GM03348 (cell line): ENCODE measurements around the gene RPAP3.

Experiments
- DNase-seq: peaks from one replicate; pipeline ENCODE4 v3.0.0; 2012; ENCODE audit warnings: low spot score

The RPAP3 gene

GRCh38 chr12:47743311-47743860, 37.6 kb upstream of the RPAP3 start:
- DNase-seq: no peak

DNA sequence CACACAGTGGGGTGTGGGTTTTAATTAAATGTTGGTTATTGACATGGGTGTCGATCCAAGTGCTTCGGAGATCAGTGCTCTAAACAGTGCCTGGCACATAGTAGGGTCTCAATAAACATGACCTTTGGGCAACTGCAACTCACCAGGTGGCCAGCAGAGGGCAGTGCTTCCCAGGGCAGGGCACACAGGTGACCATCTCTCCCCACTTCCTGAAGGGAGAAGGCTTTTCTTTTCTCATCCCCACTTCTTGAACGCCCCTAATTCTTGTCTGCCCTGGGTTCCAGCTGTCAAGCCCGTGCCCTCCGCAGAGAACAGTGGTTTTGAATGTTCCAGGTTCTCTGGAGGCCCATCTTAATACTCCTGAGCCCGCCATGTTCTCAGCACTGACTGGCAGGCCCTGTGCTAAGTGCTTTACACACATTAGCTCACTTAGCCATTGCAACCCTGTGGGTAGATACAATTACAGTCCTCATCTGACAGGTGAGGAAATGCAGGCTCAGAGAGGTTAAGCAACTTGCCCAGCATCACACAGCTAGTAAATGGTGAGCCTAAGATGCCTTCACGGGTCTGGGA, 36.5 kb upstream of the RPAP3 start:
- DNase-seq: peak; percentile 65

GRCh38 chr12:47741340-47741703, 35.5 kb upstream of the RPAP3 start:
- DNase-seq: no peak

- DNase-seq: no peak
These were observed 34.9 kb upstream of the RPAP3 start for GRCh38 chr12:47740606-47741339.

DNA sequence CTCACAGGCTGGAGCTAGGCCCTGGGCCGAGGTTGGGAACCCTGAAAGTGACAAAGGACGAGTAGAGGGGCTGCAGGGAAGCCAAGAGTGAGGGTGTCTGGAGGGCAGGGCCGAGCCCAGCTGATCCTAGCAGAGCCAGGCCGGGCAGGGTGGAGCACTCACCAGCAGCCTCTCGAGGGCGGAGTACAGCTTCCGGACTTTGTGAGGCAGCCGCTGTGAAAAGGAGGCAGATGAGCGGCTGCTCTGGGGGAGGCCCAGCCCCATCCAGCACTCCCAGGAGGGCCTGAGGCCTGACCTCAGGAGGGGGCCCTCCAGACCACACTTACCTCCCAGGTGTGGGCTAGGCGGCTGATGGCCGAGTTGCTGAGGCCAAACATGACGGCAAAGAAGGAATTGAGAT, 34.1 kb upstream of the RPAP3 start:
- DNase-seq: no peak

DNA sequence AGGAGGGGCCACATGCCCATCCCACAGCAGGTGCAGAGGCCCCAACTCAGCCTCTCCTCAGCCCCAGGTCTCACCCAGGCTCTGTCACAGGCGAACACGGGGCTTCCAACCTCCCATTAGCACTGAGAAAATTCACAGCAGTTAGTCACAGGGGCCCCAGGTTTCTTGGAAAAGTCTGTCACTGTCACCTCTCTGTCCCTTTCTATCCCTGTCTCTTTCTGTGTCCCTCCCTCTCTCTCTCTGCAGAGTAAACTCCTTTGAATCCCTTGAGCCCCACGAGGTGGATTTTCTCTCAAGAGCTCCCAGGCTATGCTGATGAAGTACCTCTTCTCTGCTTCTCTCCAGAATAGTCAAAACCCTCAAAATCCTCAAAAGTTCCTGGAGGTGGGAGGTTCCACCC, 33.5 kb upstream of the RPAP3 start:
- no peak for DNase-seq

DNA sequence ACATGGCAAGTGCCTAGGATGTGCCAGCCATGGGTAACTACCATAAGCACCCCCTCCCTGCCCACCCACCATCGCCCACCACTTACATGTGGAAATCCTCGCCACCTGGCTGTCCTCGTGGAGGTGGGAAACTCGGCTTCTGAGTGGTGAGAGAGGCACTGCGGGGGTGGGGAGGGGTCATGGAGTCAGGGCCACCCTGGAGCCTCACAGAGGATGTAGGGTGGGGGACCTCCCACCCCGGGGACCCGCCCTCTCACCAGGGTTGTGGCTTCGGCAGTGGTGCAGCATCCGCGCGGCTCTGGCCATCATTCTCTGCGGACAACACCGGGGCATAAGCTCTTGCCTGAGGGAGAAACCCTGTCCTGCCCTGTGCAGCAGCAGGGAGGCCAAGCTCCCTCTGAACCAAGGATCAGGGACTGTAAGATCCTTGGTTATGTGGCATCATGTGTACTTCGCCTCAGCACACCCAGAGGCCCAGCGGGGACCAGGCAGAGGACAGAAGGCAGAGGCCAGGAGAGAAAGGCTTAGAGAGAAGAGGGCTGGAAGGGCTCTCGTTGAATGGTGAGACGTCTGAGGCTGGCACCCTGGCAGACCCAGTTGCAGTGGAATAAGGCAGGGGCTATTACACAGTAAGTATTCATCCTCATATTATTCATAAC, 32.2 kb upstream of the RPAP3 start:
- no peak for DNase-seq

- peak; percentile 87 for DNase-seq
These were observed 31.2 kb upstream of the RPAP3 start for GRCh38 chr12:47736877-47737676.

DNA sequence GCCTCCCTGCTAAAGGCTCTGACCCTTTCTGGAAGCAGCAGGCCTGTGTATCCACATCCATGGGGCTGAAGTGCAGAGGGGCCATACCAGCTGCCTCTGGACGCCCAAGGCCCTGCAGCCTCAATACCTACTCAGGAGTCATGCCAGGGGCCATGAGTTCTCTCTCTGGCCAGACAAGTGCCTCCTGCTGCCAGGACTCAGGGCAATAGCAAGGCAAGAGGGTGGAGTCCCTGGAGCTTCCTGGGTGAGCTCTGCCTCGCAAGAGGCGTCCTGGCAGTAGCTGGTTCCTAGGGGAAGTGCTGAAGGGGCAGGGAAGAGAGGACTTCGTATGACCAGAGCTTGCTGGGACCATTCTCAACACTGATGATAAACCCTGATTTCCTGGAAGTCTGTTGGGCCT, 30.4 kb upstream of the RPAP3 start:
- DNase-seq: no peak

GRCh38 chr12:47735649-47736048, 29.8 kb upstream of the RPAP3 start:
- no peak for DNase-seq

- DNase-seq: no peak
These were observed 29.1 kb upstream of the RPAP3 start for GRCh38 chr12:47734725-47735480.

- DNase-seq: no peak
These were observed 27.3 kb upstream of the RPAP3 start for GRCh38 chr12:47733142-47733541.

DNA sequence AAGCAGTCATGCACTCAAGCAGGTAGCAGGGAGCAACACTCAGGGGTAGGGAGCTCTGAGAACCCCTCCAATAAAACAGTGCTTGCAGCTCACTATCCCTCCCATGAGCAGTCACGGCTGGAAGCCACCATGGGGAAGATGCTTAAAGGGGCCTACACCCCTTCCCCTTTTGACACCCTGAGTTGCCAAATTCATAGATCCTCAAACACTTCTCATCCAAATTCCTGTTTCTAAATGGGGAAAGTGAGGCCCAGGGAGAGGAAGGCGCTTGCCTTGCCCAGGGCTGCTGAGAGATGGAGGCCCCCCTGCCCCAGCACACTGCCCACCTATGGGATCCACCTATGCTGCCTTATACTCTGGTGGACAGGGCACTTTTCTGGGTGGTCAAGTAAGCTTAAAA, 26.7 kb upstream of the RPAP3 start:
- DNase-seq: no peak

DNA sequence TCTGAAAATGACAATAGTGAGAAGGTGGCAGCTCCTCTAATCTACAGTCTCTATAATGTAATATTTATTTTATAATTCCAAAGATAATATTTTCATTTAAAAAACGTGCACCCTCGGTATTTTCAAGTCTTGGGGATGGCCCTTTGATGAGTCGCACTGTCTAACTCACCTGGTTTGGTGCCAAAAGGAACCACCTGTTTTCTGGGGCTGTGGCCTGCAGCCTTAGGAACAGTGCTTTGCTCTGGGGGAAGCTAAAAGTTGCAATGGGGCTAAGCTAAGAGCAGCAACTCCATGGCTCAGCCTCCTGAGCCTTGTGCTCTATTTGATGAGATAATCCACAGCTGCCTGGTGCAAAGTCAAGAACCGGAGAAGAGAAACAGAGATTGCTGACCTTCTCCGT, 25.9 kb upstream of the RPAP3 start:
- no peak for DNase-seq

DNA sequence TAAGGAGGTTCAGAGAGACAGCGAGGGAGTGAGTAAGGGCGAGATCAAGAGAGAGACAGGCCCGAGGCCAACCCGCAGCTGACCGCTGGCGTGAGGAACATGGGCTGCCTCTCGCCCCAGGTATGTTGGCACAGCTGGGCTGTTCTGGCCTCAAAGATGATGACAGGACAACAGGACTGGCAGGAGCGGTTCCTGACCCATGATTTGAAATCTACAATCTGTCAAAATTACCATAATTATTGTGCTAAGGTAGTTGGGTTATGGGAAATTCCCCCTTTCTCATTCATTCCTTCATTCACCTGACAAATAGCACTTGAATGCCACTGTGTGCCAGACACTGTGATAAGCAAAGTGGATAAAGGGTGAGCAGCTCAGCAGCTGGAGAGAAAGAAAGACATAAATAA, 24.5 kb upstream of the RPAP3 start:
- DNase-seq: no peak

GRCh38 chr12:47729233-47729632, 23.4 kb upstream of the RPAP3 start:
- DNase-seq: peak; percentile 51

DNA sequence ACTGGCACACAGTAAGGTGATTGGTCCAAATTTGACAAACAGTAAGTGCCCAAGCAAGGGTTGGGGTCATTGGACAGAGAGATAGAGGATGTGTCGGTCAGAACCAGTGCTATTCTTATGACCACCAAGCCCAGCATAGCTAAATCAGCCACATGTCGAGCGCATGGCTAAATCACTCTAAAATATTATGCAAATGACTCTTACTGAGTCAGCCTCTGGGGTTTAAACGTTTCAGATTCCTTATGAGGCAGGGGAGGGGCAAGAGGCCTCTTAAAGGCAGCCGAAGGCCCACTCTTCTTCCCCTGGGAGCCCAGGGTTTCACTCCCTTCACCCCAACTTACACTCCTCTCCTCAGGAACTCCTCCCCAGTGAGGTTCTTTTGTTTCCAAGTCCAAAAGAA, 20.1 kb upstream of the RPAP3 start:
- peak; percentile 76 for DNase-seq

DNA sequence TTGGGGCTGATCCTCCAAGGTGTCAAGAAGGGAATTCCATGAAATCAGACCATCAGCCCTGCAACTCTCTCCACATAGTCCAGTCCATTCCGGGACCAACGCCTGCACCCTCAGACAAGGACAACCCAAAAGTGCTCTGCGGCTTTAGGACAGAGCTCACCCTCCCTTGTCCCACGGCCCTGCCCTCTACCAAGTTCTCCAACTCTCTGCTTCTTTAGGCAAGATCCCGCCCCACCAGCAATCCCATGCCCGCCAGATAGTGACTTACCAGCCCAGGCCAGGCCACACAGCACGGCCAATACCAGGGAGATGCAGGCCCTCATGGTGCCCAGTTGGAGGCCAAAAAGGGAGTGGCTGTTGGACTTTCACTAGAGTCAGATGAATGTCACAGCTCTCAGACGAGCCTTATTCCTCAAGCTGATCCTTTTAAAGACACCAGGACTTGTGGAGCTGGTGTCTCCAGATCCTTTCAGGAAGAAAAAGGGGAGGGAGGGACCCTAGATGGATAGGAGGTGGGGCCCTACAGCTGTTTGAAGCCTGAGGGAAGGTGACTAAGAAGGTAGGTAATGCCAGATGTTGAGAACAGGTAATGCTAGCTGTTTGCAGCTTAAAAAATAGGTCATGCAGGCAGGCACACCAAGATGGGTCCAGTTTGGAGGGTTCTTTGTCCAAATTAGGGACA, 19.4 kb upstream of the RPAP3 start, which contains the start of gene ENDOU:
Gene ENDOU, minus strand, starts transcription at position 400 of the 682 bp plus-strand sequence. Its CDS starts 77 bp downstream, at position 323.
- no peak for DNase-seq

DNA sequence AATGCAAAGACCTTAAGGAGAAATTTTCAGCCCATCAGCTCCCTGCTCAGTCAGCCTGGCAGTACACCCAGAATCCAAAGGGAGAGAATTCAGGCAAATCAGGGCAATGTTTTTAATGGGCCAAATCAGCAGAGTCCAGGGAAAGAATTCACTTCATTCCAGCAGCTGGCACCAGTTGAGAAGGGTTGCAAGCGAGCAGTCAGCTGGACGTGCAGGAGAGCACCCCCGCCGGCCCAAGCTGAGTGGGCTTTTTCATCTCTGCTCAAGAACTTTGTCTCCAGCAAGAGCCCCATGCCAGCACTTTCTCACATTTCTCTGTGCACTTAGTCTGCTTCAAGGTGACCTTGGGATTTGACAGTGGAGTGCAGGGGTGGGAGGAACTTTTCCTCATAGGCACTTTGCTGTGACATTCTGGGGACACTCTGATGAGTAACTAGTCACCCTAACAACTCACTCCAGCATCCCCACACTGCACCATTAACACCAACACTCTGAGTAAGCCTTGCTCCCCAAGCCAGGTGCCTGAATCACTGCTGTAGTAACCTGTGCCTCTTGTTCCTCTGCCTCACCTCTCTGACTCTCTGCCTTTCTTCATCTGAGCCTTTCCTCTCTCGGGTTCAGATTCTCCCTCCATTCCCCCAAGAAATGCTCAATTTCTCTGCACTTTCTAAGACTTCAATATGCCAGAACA, 17.3 kb upstream of the RPAP3 start:
- no peak for DNase-seq

- DNase-seq: no peak
These were observed 16.5 kb upstream of the RPAP3 start for GRCh38 chr12:47722136-47722834.
